ENCODE measurements around the gene SPATA18. TPM values are rescaled to one million over a fixed set of nuclear protein-coding genes. Genes with fewer than 3 reads are reported as not detected.

The SPATA18 gene
- total RNA-seq, 4 donors from 2014 or later, result 0.30 to 6.3 (median 4.3) TPM

DNA sequence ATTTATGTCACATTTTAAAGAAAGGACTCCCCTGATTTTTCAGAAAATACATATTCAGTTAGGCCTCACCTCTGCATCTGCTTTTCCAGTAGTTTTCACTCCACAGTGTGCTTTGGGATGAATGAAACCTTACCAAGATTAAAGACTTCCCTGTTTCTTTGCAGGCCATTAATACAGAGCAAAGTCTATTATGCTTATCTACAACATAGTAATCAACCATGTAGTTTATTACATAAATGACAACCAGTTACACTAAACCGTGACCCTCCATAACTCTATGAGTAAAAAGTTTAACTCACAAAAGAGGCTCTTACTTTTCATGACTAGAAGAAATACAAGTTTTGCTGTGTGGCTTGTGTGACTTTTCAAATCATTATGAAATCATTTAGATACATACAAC, 33.3 kb upstream of the SPATA18 start:
- TF ChIP-seq CTCF (IDR thresholded peaks at IDR 0.05) (no peak), EP300 (IDR thresholded peaks at IDR 0.05) (no peak), POLR2A (IDR thresholded peaks at IDR 0.05) (no peak)
- WGBS, 2 donors, result 0 to 56% methylated on average over 1 of the region's 1 CpG

GRCh38 chr4:52019936-52020657, 31.0 kb upstream of the SPATA18 start, which contains the start of gene LRRC66:
Gene LRRC66, minus strand, starts transcription at chr4:52020363. Its CDS starts 2,750 bp downstream, at chr4:52017613.
- no peak within 1 kb of the TSS for H3K4me3 ChIP-seq
- H3K4me1 ChIP-seq, result no peaks in the 10 kb centered on the region
- 84 to 86% methylated on average over 6 of the region's 6 CpGs for WGBS, 2 donors
- no peaks in the 10 kb centered on the region for H3K9me3 ChIP-seq
- DNase-seq (ENCODE audit: low spot score in 2 of 2), result no peak
- peaks cover 0 to 39% (median 0%) of the 10 kb centered on the region in 3 donors for H3K36me3 ChIP-seq
- TF ChIP-seq CTCF (IDR thresholded peaks at IDR 0.05) (no peak), POLR2A (IDR thresholded peaks at IDR 0.05) (no peak), EP300 (IDR thresholded peaks at IDR 0.05) (no peak)
- no peak within 1 kb of the TSS for H3K27ac ChIP-seq
- no peaks in the 10 kb centered on the region for H3K27me3 ChIP-seq

More for the DNA sequence above, 33.3 kb upstream of the SPATA18 start:
- Histone ChIP-seq H3K4me1 (no peaks in the 10 kb centered on the region), H3K27ac (no peak overlapping the region), H3K4me3 (peak overlapping the region in 1 of 4 donors; percentile 14), H3K36me3 (peaks cover 0 to 28% (median 0%) of the 10 kb centered on the region in 3 donors), H3K9me3 (no peaks in the 10 kb centered on the region), H3K27me3 (no peaks in the 10 kb centered on the region)
- no peak for DNase-seq (ENCODE audit: low spot score in 2 of 2)

DNA sequence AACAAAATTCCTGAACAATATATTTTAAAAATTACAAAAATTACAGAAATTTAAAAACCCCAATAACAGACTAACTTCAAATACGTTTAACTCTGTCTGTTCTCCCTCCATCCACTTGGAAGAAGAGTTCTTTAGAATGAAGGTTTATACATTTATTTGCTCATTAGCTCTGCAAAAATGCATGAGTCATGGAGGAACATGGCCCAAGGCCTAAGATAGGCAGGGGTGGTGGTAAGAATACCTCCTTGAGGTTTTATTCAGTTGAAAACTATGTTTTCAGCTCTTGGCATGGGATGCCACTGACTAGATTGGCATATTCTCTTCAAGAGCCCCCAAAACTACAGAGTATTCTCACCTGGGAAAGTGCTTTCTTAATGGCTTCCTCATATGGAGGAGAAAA, 22.1 kb upstream of the SPATA18 start:
- H3K36me3 ChIP-seq, result peaks cover 0 to 50% (median 0%) of the 10 kb centered on the region in 3 donors
- H3K4me3 ChIP-seq, result no peak overlapping the region
- H3K27ac ChIP-seq, result peak overlapping the region in 1 of 4 donors; percentile 32
- H3K27me3 ChIP-seq, result no peaks in the 10 kb centered on the region
- TF ChIP-seq POLR2A (IDR thresholded peaks at IDR 0.05), result no peak
- no peak for DNase-seq (ENCODE audit: low spot score in 2 of 2)
- peaks cover 0 to 2% (median 0%) of the 10 kb centered on the region in 4 donors for H3K9me3 ChIP-seq
- peaks cover 0 to 10% (median 0%) of the 10 kb centered on the region in 4 donors for H3K4me1 ChIP-seq
- 55 to 62% methylated on average over 1 of the region's 1 CpG for WGBS, 2 donors

DNA sequence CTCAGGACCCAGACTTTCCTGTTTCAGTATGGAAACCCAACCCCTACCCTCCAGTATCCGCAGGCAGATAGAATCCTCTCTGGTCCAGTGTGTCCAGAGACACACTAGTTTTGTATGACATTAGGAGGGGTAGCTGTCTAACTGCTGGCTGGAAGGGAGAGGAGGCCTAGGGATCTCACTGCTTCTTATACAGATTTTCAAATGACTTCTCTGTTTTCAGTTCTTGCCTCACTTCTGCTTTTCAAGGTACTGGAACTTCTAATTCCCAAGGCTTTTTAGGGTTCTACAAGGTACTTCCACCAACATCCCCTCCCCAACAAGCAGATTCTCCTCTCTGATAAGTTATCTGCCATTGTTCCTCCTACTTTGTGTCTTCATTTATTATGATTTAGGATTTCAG, 19.1 kb upstream of the SPATA18 start:
- TF ChIP-seq POLR2A (IDR thresholded peaks at IDR 0.05) (no peak), EP300 (IDR thresholded peaks at IDR 0.05) (no peak), CTCF (IDR thresholded peaks at IDR 0.05) (no peak)
- Histone ChIP-seq H3K36me3 (peaks cover 0 to 28% (median 0%) of the 10 kb centered on the region in 3 donors), H3K4me3 (no peak overlapping the region), H3K9me3 (no peaks in the 10 kb centered on the region), H3K4me1 (peaks cover 0 to 28% (median 0%) of the 10 kb centered on the region in 4 donors), H3K27me3 (no peaks in the 10 kb centered on the region), H3K27ac (no peak overlapping the region)
- 100% methylated on average over 1 of the region's 1 CpG for WGBS, 2 donors
- no peak for DNase-seq (ENCODE audit: low spot score in 2 of 2)

GRCh38 chr4:52035190-52035589, 15.9 kb upstream of the SPATA18 start:
- no peak for DNase-seq (ENCODE audit: low spot score in 2 of 2)
- Histone ChIP-seq H3K27ac (no peak overlapping the region), H3K9me3 (no peaks in the 10 kb centered on the region), H3K27me3 (no peaks in the 10 kb centered on the region), H3K4me3 (no peak overlapping the region), H3K36me3 (peaks cover 0 to 6% (median 0%) of the 10 kb centered on the region in 3 donors), H3K4me1 (peaks cover 0 to 32% (median 0%) of the 10 kb centered on the region in 4 donors)
- WGBS, 2 donors, result 97 to 99% methylated on average over 2 of the region's 2 CpGs
- TF ChIP-seq EP300 (IDR thresholded peaks at IDR 0.05) (no peak), CTCF (IDR thresholded peaks at IDR 0.05) (no peak), POLR2A (IDR thresholded peaks at IDR 0.05) (no peak)

All from tibial nerve (tissue), 4 donors.